Left colon (tissue), 2 donors: ENCODE results near the gene ABCA10. TPM values are rescaled to one million over a fixed set of nuclear protein-coding genes. Genes with fewer than 3 reads are reported as not detected.
"Not testable (repeated sequence)": the region's sequence is repeated elsewhere in the genome, so short reads cannot be mapped to it uniquely, and the experiment has no call there.

Source experiments
- ATAC-seq: fragments of 200-7000 bp; cut with Tn5 transposase; one replicate; pipeline ENCODE4 v1.9.1; 2020; ENCODE audit warnings: mild to moderate bottlenecking, moderate library complexity
- DNase-seq, 2 donors: peaks; one replicate each; pipeline ENCODE4 v3.0.0-alpha.2; 2020
- intact Hi-C, 2 donors: fragments of 100-400 bp; cut with DNase I in 1 of 2; cut with micrococcal nuclease in 1 of 2; formaldehyde crosslinking; loops; one replicate each; pipeline versions ENCODE4 v1.11.2 to v1.14.0; 2022; cut with DNase I, micrococcal nuclease
- total RNA-seq, 2 donors: library from RNA; stranded (reverse); fragmentation: NEBNext Ultra II Directional; extraction: Animal tissue kit (Norgen Biotek cat#: 25700); gene quantifications; one replicate each; pipeline ENCODE4 v1.2.1, GENCODE V29; 2021
- donor health status: DM: no; HTN: no; CAD: no.
- donor health status: DM: yes; HTN: yes; CAD: no.

ABCA10 gene
- total RNA-seq, 2 donors from 2014 or later = 2.7 to 7.7 TPM

DNA sequence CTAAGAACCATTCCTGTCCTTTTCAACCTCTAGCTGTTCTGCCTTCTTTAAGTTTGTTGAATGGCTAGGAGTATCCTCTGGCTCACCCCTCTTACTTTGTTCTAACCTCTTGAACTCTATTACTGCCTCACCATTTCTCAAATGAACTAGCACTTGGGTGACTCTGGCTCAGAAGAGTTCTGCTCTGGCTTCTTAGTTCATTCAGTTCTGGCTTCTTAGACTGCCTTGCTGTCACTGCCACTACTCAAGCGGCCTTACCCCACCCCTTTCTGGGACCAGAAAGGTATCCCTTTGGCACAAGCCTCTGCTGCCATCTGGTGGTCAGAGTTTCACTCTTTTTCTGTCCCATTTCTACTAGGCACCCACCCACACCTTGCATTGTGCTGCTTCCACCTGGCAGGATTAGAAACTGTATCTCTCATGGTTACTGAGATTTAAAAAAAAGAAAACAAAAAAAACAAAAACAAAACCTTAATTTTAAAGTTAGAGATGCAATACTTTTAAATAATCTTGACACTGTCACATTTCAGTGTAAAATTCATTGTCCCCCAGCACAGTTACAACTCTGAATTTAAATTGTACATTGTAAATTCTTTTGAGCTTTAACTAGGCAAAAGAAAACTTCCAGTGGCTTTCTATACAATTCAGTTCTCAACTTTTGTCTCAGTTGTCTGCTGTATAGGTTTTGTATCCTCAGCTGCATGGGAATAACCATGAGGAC lies 6.9 kb upstream of the ABCA10 start:
- intact Hi-C loops = no loop called here
- peak; percentile 87 for ATAC-seq

DNA sequence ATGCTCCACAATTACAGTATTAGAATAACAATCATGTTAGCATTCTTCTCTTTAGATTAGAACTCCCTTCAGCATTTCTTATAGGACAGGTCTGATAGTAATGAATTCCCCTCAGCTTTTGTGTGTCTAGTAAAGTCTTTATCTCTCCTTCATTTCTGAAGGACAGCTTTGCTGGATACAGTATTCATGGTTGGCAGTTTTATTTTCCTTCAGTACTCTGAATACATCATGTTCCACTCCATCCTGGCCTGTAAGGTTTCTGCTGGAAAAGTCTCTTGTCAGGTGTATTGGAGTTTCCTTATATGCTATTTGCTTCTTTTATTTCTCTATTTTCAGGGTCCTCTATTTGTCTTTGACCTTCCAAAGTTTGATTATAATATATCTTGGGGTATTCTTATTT lies 4.0 kb upstream of the ABCA10 start:
- ATAC-seq (no peak), DNase-seq (no peak)
- intact Hi-C loops = no loop called here

More for the DNA sequence above, 6.9 kb upstream of the ABCA10 start:
- DNase-seq = peak; percentile 65 to 80

DNA sequence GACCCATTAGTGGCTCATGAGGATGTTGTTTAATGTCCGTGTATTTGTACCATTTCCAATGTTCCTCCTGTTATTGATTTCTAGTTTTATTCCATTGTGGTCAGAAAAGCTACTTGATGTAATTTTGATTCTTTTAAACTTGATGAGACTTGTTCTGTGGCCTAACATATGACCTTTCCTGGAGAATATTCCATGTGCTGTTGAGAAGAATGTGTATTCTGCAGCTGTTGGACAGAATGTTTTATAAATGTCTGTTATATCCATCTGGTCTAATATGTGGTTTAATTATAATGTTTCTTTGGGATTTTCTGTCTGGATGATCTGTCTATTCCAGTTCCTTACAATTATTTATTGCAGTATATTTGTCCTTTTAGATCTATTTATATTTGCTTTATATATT lies 2.9 kb upstream of the ABCA10 start:
- ATAC-seq = no peak
- intact Hi-C loops = no loop called here
- no peak for DNase-seq

DNA sequence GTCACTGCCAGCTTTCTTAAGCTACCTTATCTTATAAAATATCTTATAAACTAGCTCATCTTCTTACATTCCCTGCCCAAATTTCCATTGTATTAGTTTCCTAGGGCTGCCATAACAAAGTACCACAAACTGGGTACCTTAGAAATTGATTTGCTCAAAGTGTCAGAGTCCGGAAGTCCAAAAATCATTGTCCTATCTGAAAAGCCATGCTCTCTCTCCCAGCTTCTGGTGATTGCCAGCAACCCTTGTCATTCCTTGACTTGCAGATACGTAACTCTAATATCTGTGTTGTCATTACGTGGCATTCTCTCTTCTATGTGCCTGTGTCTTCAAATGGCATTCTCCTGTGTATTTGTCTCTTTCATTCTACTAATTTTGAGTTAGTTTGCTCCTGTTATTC lies 2.3 kb upstream of the ABCA10 start:
- ATAC-seq (no peak), DNase-seq (no peak)
- intact Hi-C loops = no loop called here

DNA sequence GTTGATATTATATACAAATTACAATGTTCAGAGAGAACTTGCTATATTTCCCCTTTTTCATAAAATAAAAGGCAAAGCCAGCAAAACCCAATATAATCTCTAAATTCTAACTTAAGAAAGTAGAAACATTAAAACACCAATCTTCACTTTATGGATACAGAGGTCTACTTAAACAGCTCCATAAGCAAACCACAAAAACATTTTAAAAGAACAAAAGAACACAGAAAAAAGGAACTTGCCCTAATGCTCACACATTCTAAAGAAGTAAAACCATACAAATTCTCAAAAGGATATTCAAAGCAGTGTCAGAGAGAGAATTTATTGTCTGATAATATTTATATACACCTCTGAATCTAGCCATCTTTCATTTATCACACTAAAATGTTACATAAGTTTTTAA lies 606 bp downstream of the ABCA10 start:
- no peak for ATAC-seq
- DNase-seq = no peak
- intact Hi-C loops = no loop called here

DNA sequence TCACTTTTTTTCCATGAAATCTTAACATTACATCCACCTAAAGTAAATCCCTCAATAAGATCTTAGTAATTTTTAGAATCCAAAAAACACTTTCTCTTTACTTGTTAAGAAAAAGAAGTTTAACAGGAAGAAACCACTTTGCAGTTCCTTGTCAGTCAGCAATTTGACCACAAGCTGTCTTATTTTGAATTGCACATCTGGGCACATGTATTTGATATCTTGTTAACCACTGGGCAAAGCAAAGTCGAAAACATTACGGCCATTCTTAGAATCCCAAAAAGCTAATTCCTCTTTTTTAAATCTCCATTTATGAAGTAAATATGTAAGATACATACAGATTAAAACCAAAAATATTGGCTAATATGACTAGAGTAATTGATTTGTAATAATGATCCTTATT lies 1.1 kb downstream of the ABCA10 start:
- DNase-seq (no peak), ATAC-seq (no peak)
- intact Hi-C loops = no loop called here

DNA sequence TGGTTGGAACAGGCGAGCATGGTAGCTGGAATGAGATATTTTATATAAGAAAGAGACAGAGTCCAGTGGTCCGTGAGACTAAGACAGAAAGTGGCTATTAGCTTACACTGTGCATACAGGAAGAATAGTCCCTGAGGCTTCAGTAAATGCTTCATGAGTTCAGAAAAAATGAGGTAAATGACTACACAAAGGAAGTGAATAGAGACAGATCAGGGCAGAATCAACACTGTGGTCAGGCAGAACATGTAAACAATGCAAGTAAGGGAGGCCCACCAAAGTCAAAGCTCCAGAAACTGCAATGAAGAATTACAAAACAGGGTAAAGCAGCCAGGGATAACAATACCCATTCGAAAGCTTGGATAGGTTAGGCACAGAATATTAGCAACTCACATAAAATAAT lies 4.8 kb downstream of the ABCA10 start:
- ATAC-seq = no peak

DNA sequence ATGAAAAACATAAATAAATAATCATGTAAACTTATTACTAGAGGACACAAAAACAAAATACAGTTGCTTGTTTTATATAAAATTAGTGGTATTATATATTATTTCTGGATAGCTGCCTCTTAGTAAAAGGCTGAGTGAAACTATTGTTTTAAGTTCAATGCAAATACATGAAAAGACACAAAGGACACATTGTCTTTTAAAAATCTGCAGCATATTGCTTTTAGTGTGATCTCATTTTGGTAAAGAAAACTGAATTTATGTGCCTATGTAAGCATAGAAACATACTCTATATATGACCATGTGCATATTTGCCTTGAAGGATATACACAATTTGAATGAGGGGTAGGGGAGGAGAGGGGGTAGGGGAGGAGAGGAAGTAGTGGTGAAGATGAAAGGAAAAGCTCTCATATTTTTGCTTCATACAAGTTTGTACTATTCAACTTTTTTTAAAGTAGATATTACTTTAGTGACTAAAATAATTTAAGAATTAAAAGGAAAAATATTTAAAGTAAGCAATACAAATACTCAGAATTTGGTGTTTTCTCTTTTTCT lies 5.8 kb downstream of the ABCA10 start:
- intact Hi-C loops = no loop called here
- DNase-seq (no peak), ATAC-seq (no peak)

More for the DNA sequence above, 4.8 kb downstream of the ABCA10 start:
- intact Hi-C loops = no loop called here
- no peak for DNase-seq

DNA sequence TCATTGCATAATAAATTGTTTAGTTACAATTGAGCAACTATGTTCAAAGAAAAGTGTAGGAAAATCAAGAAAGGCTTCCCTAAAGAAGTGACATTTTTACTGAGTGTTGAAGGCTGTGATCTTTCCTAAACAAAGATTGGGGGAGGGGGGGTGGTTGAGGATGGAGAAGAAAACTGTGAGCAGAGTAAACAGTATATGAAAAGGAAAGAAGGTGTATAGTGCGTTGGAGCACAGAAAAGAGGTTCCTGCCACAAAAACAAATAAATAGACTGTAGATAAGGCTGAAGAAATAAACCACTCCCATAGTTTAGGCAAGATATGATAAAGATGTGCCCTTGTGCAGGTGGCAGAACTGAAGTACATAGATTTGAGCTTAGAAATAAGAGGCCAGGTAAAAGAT lies 8.5 kb downstream of the ABCA10 start:
- intact Hi-C loops = no loop called here
- no peak for ATAC-seq
- no peak for DNase-seq

DNA sequence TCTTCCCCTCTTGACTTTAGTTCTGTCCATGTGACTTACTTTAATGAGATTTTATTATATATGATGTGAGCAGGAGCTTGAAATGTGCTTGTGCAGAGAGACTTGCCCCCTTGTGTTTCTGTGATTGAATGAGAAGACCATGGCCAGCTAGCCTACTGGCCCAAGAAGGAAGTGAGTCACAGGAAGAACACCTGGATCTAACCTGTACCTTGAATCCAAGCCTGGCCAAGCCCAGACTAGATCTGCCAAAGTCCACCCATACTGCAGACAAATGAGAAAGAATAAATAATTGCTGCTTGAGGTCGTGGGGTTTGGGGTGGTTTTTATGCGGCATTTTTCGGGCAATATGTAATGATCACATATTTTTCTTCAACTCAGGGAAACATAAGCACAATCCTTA lies 9.6 kb downstream of the ABCA10 start:
- DNase-seq = no peak
- intact Hi-C loops = no loop called here
- peak; percentile 43 for ATAC-seq

DNA sequence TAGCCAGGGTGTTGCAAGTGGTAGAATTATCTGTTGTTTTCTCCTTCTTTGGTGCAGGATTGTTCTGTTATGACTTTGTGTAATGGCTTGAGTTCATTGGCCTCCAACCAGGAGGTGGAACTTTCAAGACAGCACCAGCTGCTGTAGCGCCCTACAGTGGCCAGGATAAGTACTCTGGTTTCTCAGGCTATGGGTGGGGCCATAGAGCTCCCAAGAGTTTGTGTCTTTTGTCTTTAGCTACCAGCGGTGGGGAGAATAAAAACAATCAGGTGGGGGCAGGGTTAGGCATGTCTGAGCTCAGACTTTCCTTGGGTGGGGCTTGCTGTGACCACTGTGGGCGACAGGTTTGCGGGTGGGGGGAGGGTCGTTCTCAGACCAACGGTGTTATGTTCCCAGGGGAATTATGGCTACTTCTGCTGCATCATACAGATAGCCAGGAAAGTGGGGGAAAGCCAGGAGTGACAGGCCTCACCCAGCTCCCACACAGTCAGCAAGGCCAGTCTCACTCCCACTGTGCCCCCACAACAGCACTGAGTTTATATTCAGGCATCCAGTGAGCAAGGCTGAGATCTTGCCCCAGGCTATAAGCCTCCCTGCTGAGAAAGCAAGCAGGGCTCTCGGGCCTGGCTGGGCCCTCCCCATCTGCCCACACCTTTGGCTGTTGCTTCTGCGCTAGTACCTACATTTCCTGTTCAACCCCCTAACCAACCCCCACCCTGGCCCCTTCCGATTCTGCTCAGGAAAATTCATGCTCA lies 15.4 kb downstream of the ABCA10 start:
- ATAC-seq = no peak
- DNase-seq = no peak
- intact Hi-C loops = no loop called here

DNA sequence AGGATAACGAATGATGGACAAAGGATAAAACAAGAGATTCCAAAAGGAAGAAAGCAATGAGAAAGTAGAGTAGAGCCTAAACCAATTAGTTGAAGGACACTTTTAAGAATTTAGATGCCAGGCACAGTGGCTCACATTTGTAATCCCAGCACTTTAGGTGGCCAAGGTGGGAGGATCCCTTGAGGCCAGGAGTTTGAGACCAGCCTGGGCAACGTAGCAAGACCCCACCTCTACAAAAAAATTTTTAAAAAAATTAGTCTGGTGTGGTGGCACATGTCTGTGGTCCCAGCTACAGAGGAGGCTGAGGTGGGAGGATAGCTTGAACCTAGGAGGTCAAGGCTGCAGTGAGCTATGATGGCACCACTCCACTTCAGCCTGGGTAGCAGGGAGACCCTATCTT lies 20.0 kb downstream of the ABCA10 start:
- DNase-seq (no peak), ATAC-seq (no peak)
- intact Hi-C loops = no loop called here

DNA sequence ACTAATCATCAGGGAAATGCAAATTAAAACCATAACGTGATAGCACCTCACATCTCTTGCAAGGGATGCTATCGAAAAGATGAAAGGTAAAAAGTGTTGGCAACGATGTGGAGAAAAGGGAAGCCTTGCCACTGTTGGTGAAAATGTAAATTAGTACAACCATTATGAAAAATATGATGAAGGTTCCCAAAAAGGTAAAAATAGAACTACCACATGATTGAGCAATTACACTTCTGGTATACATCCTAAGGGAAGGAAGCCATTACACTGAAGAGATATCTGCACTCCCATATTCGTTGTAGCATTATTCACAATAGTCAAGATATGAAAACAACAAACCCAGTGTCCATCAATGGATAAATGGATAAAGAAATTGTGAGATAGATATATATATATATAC lies 21.5 kb downstream of the ABCA10 start:
- ATAC-seq (no peak), DNase-seq (no peak)
- intact Hi-C loops = no loop called here

DNA sequence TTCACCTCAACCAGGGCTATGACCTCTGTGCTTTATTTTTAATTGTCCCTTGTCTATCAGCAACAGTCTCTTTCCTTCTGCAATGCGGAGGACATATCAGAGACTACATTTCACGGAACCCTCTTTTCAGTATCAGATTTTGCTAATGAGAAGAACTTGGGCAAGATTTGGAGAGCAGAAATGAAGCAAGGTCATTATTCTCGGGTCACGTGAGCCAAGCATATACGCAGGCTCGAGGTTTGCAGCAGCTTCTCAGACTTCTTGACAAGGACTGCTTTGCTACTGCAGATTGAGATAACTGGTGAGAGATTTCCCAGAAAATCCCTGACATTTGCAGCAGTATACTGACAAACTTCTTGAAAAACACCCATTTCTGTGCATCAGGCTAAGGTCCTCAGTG lies 30.4 kb downstream of the ABCA10 start:
- DNase-seq = no peak
- ATAC-seq = no peak
- intact Hi-C loops = no loop called here

DNA sequence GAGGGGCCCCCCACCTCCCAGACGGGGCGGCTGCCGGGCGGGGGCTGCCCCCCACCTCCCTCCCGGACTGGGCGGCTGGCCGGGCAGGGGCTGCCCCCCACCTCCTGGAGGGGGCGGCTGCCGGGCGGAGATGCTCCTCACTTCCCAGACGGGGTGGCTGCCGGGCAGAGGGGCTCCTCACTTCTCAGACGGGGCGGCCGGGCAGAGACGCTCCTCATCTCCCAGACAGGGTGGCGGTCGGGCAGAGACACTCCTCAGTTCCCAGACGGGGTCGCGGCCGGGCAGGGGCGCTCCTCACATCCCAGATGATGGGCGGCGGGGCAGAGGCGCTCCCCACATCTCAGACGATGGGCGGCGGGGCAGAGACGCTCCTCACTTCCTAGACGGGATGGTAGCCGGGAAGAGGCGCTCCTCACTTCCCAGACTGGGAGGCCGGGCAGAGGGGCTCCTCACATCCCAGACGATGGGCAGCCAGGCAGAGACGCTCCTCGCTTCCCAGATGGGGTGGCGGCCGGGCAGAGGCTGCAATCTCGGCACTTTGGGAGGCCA lies 32.4 kb downstream of the ABCA10 start:
- intact Hi-C loops = not testable (repeated sequence)

DNA sequence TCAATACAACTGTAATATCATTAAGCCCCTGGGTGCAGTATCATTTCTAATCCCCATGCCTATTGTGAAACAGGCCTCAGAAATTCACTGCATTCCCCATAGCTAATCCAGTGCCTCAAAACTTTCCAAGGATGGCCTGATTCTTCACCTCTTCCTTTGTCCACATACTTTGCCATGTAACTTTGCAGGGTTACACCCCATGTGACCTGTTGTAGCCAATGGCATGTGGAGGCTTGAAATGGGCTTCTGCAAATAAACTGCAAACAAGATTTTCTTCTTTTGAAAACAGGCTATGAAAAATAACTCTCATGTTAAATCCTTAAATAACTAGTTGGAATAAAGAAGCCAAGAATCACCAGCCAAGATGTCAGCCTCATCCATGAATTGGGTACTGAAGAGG lies 35.9 kb downstream of the ABCA10 start:
- intact Hi-C loops = no loop called here
- ATAC-seq = no peak
- DNase-seq = no peak

More for the DNA sequence above, 32.4 kb downstream of the ABCA10 start:
- ATAC-seq, DNase-seq: not testable (repeated sequence)

DNA sequence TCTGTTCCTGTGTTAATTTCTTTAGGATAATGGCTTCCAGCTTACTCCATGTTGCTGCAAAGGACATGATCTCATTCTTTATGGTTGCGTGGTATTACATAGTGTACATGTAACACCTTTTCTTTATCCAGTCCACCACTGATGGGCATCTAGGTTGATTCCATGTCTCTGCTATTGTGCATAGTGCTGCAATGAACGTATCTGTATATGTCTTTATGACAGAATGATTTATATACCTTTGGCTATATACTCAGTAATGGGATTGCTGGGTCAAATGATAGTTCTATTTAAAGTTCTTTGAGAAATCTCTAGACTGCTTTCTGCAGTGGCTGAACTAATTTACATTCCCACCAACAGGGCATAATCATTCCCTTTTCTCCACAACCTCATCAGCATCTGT lies 39.8 kb downstream of the ABCA10 start:
- DNase-seq (no peak), ATAC-seq (no peak)
- intact Hi-C loops = no loop called here

DNA sequence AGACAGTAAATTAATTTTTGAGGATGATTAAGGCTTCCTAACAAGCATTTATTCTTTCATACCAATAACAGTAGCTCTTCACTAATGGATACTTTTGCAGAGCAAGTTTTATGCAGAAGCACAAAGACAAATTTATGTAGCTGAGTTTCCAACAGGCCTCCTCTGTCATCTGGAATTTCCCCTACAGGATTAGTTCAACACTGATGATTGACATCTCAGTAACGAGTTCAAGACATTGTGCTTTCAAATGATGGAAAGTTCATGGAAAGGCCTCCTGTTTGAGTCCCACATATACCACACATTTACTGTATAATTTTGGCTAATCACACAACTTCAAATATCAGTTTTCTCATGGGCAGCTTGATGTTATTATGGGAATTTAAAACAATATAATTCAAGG lies 40.6 kb downstream of the ABCA10 start:
- ATAC-seq = no peak
- intact Hi-C loops = no loop called here
- DNase-seq = no peak

DNA sequence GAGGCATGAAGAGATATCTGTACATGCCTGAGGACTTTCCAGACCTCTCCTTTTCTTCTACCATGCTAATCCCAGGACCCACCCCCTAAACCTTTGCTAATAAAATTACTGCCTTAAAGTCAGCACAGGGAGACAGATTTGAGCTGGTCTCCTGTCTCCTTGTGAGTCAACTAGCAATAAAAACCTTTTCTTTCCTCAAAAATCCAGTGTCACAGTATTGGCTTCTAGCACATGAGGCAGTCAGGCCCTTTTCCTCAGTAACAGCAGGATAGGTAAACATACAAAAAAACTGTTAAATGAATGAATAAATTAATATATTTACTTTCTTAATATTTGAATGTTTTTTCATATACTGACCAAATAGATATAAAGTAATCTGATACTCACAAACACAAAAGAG lies 41.3 kb downstream of the ABCA10 start:
- ATAC-seq (no peak), DNase-seq (no peak)
- intact Hi-C loops = no loop called here
